HG03060 (cell line): Measurements from ENCODE around the gene MITF.

Experiments used
- ATAC-seq: cut with Tn5 transposase; IDR thresholded peaks from one replicate; pipeline ENCODE4 v1.9.1; 2021; ENCODE audit warnings: low read depth, moderate number of reproducible peaks; ENCODE audit not compliant: unreplicated experiment

The MITF gene

DNA sequence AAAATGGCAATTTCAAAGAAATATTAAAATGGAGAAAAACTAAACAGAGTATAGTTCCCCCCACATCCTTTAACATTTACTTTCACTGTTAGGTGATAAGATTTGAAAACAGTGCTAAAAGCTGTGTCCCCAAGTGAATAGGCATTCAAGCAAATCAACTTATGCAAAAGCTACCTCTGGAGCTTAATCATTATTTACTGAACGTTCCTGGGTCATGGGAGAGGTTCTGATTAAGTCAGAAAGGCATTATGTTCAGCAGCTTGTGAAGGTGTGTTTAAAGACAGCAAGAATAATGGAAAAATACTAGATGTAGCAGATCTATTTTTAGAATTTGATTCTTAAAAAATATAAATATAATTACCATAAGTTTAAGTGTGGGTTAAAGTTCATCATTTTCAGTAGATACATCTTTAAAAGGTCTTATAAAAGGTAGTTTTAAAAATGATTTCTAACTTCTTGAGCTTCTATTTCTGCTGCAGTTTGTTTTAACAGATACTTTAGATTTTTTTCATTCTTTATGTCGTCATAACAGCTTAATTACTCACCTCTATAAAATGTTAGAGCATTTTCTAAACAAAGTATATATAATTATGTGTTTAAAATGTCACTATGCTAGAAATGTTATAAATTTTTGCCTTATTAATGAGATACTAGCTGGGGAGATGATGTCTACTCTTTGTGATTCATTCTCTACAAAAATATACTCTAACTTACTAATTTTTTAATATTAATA lies 127.9 kb downstream of the MITF start:
- ATAC-seq: no peak

- ATAC-seq: no peak
Measured at GRCh38 chr3:69867941-69868505, 128.8 kb downstream of the MITF start.

GRCh38 chr3:69868841-69869420 lies 129.7 kb downstream of the MITF start:
- ATAC-seq: no peak

GRCh38 chr3:69869643-69870042 lies 130.4 kb downstream of the MITF start:
- no peak for ATAC-seq

DNA sequence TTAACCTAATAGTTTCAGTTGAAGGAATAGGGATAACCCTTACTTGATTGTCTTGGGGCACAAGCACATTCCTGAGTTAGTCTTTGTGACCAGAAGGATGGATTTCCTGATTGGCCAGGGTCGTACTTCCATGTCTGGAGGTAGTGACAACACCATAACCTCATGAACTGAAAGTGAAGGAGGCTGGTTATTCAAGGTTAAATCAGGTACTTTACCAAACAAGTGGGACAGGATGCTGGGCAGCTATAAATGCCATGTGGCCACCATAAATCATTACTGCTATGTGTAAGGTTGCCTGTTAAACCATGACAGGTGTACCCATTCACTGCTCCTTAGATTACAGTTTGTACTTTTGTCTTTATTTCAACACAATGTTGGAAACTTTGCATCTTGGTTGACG lies 132.0 kb downstream of the MITF start:
- no peak for ATAC-seq

GRCh38 chr3:69871868-69872267 lies 132.6 kb downstream of the MITF start:
- no peak for ATAC-seq

DNA sequence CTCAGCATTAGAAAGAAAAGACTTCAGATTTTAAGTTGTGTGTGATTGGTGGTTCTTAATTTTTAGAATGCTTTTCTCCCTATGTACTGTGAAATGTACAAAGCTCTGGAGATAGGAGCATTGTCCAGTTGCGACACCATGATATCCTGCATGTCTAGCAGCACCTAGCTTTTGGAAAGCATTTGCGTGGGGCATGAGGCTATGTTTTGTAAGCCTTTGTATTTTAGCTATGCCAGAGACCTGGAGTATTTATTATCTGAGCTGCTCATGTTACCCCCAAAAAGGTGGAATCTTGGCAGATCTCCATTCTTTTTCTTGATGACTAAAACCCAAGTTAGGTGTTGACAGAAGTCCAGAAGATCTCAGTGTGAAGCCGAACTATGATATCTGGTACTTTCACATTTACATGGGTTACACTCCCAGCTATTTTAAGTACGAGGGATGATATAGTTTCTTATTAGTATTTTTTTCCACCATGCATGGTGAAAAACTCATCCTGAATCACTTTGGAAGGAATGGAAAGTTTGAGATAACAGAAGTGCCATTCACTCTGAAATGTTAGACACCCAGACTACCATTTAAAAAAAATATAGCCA lies 133.6 kb downstream of the MITF start:
- no peak for ATAC-seq

DNA sequence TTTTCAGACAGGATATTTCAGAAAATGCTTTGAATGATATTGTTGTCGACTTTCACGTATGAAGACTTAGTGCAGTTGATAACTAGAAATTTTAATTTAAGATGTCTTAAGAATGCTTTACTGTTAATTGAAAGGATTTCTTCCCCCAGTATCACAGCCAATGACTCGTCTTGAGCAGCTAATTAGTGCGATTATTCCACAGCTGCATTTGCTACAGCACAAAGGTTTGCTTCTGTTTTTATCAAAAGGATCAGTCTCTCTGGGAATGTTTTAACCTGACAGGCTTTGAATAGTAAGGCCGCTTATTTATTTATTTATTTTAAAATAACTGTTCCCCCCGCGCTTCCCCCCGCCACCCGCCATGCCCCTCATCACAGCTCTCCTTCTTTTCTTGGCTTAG lies 136.8 kb downstream of the MITF start:
- ATAC-seq: no peak

DNA sequence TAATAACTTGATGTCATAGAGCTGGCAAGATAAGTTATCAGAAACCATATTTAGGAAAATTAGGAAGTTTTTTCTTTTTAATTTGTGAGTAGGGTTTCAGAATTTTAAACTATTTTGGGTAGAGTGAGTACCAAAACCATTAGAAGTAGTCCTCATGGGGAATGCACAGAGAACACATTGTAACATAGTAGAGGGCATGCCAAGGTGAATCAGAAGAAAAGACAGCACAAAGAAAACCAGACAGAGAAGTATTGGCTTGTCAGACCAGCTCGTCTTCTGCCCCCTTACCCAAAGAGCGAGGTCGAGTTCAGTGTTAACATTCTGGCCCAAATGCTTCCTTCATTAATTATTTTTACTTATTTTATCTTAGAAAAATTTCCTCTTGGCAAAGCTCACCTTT lies 139.0 kb downstream of the MITF start:
- ATAC-seq: no peak

DNA sequence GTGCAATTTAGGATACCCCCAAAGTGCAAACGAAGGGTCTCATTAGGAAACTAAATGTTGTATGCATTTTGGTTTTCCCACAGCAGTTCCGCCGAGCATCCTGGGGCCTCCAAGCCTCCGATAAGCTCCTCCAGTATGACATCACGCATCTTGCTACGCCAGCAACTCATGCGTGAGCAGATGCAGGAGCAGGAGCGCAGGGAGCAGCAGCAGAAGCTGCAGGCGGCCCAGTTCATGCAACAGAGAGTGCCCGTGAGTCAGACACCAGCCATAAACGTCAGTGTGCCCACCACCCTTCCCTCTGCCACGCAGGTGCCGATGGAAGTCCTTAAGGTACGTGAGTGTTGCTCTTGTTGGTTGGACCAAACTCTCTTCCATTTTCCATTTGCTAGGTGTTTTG lies 139.8 kb downstream of the MITF start:
- no peak for ATAC-seq

- ATAC-seq: no peak
Measured at GRCh38 chr3:69880069-69880640, 140.9 kb downstream of the MITF start.

DNA sequence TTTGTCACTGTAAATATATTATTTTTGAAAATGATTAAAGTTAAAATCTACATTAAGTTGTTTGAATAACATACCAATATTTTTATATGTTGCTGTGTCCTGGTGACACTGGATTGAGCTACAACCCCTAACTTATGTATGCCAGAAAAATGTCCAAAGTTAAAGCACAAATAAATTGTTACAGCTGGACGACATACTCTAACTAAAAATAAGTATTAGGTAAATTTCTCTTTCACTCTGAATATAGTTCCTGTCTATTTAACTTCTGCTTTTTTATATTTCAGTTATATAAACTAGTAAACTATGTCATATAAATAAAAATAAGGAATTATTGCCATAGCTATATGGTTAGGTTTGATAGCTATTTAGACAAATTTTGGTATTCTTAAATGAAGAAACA lies 141.8 kb downstream of the MITF start:
- ATAC-seq: no peak

- ATAC-seq: no peak
Measured at GRCh38 chr3:69881756-69882428, 142.6 kb downstream of the MITF start.

GRCh38 chr3:69882560-69882959 lies 143.3 kb downstream of the MITF start:
- no peak for ATAC-seq

DNA sequence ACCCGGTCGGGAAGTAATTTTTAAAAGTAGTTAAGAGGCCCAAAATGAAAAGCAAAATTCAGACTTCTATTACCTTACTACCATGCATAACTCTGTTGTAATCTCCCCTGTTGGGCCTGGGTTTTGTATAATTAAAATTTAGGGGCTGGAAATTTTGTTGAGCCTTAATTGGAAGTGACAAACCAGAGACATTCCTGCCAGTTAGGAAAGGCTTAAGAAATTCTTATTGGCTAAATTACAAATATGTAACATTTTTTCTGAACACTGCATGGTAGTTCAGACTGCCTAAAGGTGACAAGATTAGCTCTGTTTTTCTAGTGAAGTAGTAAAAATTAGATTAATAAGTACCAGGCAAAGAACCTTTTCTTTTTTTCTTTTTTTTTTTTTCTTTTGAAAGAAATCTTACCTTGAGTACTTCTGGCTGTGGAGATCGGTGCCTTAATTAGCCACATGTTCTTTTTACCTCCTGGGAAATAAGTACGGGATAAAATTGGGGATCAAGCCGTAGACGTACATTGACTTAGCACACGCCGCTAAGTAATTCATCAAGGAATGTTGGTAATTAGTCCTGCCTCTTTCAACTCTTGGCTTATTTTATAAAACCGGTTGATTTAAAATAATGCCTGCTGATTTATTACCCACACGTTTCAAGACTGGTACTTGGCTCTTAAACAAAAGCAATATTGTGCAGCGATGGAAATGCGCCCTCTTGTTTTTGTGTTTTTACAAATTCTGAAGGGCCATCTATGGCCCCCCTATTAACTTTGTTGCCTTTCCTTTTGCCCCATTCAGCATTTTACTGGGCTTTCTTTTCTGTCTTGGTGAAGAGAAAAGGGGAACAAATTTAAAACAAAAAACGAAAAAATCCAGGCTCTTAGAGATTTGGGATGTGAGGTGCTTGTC lies 149.0 kb downstream of the MITF start:
- ATAC-seq: no peak

- ATAC-seq: no peak
Measured at GRCh38 chr3:69888943-69889315, 149.7 kb downstream of the MITF start.

- no peak for ATAC-seq
Measured at GRCh38 chr3:69890084-69890483, 150.8 kb downstream of the MITF start.

DNA sequence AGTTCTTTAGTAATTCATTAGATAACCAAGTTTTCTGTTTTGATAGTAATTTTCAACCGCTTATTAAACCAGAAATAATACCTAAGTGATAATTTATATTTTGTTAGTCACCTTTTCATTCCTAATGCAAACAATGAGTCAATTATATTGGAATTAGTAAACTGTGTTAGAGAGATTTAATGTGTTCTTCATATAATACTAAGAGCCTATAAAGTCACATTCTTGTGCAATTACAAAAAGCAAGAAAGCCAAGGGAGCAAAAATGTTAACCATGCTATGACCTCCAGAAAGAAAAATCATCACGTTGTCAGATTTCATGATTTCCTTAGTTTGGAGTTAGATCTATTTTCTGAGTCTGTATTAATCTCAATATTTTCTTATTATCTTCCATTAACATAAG lies 151.4 kb downstream of the MITF start:
- ATAC-seq: no peak

DNA sequence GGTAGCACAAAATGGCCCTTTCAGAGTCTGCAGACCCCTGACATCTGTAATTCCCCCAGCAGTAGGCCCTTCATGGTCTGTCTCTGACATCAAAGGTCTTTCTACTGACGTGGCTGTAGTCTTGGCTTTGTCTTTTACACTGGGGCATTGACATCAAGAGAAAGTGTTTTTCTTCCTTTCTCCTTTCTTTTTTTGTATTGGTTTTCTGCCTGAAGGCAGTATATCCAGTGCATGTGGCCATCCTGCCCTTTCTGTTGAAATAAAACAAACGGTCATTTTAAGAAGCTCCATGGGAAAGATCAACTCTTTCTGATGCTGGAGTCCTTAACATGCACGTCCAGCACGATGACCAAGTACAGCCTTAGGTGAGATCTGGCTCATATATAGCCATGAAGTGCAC lies 153.4 kb downstream of the MITF start:
- ATAC-seq: no peak

DNA sequence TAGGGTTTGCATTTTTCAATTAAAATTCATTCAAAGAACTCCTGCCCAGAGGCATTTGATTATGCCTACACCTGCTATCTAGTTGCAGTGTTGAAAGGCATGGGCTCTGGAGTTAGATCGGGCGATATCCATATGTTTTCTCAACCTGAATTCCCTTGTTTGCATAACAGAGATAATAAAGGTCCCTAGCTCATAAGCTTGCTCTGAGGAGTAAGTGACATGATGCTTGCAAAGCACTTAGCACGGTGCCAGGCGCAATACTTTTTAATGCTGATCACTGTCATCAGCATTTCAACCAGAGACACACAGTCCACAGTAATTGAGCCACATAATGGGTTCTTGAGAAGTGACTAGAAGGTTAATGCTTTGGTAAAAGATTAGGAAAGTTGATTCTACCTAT lies 154.0 kb downstream of the MITF start:
- no peak for ATAC-seq
